ENCODE data around the gene EVPL. TPM values are rescaled to one million over a fixed set of nuclear protein-coding genes. Genes with fewer than 3 reads are reported as not detected.
A peak's percentile ranks its signal among the peaks of the same experiment; 100 is the strongest.

Gene EVPL
- total RNA-seq, 1 experiment from 2014 or later: 7.7 TPM

DNA sequence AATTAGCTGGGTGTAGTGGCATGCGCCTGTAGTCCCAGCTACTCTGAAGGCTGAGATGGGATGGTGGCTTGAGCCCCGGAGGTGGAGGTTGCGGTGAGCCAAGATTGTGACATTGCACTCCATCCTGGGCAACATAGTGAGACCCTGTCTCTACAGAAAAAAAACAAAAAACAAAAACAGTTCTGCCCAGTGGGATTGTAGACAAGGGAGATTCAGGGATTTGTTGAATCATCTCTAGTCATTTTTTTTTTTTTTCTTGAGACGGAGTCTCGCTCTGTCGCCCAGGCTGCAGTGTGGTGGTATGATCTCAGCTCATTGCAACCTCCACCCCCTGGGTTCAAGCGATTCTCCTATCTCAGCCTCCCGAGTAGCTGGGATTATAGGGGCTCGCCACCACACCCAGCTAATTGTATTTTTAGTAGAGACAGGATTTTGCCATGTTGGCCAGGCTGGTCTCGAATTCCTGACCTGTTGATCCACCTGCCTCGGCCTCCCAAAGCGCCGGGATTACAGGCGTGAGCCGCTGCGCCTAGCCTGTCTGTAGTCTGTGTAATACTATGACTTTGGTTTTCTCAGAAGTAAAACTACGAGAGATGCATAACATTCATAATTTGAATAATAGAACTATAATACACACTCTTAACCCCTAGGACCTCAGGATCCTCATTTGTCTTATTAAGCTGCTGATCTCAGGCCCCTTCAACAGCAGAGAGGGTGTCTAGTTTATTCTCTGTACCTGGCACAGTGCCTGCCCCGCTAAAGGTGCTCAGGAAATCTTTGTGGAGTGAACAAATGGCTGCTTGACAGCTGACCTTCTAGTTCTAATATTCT lies 46.7 kb downstream of the EVPL start:
- H3K27ac Mint-ChIP-seq (ENCODE audit: low read depth, unreplicated experiment): peak overlapping the region; percentile 100
- peaks cover 19% of the 10 kb centered on the region for H3K4me1 Mint-ChIP-seq (ENCODE audit: insufficient read depth, unreplicated experiment)
- ChIA-PET CTCF (interaction anchor here (0.6 to 1.4 kb wide), 5 partner anchors 25 to 313 kb away, joined by 3 to 6 read pairs (median 3); partner anchors contain the start of genes RECQL5 and SAP30BP), POLR2A (interaction anchor here (0.6 to 2.0 kb wide), 14 partner anchors 10 to 521 kb away, joined by 3 to 6 read pairs (median 3); partner anchors contain the start of genes MRPL38, TRIM65 and WBP2)
- H3K27me3 Mint-ChIP-seq (ENCODE audit: insufficient read depth, unreplicated experiment): no peaks in the 10 kb centered on the region
- no TSS peak for BruUV-seq (replicated peaks)
- DNase-seq (ENCODE audit: unreplicated experiment): no peak
- TF ChIP-seq, protein P1, sequence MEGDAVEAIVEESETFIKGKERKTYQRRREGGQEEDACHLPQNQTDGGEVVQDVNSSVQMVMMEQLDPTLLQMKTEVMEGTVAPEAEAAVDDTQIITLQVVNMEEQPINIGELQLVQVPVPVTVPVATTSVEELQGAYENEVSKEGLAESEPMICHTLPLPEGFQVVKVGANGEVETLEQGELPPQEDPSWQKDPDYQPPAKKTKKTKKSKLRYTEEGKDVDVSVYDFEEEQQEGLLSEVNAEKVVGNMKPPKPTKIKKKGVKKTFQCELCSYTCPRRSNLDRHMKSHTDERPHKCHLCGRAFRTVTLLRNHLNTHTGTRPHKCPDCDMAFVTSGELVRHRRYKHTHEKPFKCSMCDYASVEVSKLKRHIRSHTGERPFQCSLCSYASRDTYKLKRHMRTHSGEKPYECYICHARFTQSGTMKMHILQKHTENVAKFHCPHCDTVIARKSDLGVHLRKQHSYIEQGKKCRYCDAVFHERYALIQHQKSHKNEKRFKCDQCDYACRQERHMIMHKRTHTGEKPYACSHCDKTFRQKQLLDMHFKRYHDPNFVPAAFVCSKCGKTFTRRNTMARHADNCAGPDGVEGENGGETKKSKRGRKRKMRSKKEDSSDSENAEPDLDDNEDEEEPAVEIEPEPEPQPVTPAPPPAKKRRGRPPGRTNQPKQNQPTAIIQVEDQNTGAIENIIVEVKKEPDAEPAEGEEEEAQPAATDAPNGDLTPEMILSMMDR (IDR thresholded peaks at IDR 0.05; ENCODE audit: unreplicated experiment): no peak
- H3K9me3 Mint-ChIP-seq (ENCODE audit: unreplicated experiment): no peaks in the 10 kb centered on the region
- H3K36me3 Mint-ChIP-seq (ENCODE audit: insufficient read depth, unreplicated experiment): peaks cover 15% of the 10 kb centered on the region
- intact Hi-C loops (cut with micrococcal nuclease): no loop called here
- peak overlapping the region; percentile 100 for H3K4me3 Mint-ChIP-seq (ENCODE audit: unreplicated experiment)

- H3K27me3 Mint-ChIP-seq (ENCODE audit: insufficient read depth, unreplicated experiment): no peaks in the 10 kb centered on the region
- H3K36me3 Mint-ChIP-seq (ENCODE audit: insufficient read depth, unreplicated experiment): peaks cover 15% of the 10 kb centered on the region
- intact Hi-C loops (cut with micrococcal nuclease): loop anchor here (5.0 kb wide), 2 partner anchors 37 to 573 kb away; partner anchors contain the start of gene FBF1
- peak overlapping the region; percentile 100 for H3K27ac Mint-ChIP-seq (ENCODE audit: low read depth, unreplicated experiment)
- no peaks in the 10 kb centered on the region for H3K9me3 Mint-ChIP-seq (ENCODE audit: unreplicated experiment)
- DNase-seq (ENCODE audit: unreplicated experiment): no peak
- peaks cover 19% of the 10 kb centered on the region for H3K4me1 Mint-ChIP-seq (ENCODE audit: insufficient read depth, unreplicated experiment)
- peak overlapping the region; percentile 100 for H3K4me3 Mint-ChIP-seq (ENCODE audit: unreplicated experiment)
- TSS peak; percentile 93 for BruUV-seq (replicated peaks)
- ChIA-PET CTCF (interaction anchor here (0.9 to 1.4 kb wide), 3 partner anchors 26 to 116 kb away, joined by 3 to 6 read pairs (median 3); no protein-coding TSS in a partner anchor), POLR2A (interaction anchor here (0.6 to 2.0 kb wide), 11 partner anchors 11 to 200 kb away, joined by 3 to 6 read pairs (median 4); partner anchors contain the start of genes MRPL38 and WBP2)
- TF ChIP-seq, protein P1 (IDR thresholded peaks at IDR 0.05; ENCODE audit: unreplicated experiment): no peak
Observed at GRCh38 chr17:75979705-75980187, 47.4 kb downstream of the EVPL start.

GRCh38 chr17:75978938-75979704 lies 48.0 kb downstream of the EVPL start, which contains the start of the genes ACOX1 and TEN1:
ACOX1 (minus strand) TSS chr17:75979166; CDS start chr17:75979073, 93 bp downstream.
TEN1 (plus strand) TSS chr17:75979240; CDS start chr17:75986193, 6,953 bp downstream.
- H3K27ac Mint-ChIP-seq (ENCODE audit: low read depth, unreplicated experiment): peak within 1 kb of the TSS; percentile 100
- CTCF ChIA-PET: interaction anchor here (0.6 to 1.3 kb wide), 6 partner anchors 13 to 305 kb away, joined by 3 to 6 read pairs (median 4); no protein-coding TSS in a partner anchor
- no peaks in the 10 kb centered on the region for H3K27me3 Mint-ChIP-seq (ENCODE audit: insufficient read depth, unreplicated experiment)
- POLR2A ChIA-PET: interaction anchor here (0.6 to 1.9 kb wide), 14 partner anchors 10 to 701 kb away, joined by 3 to 9 read pairs (median 3); partner anchors contain the start of genes FBF1, MRPL38, TRIM47 and WBP2
- peaks cover 19% of the 10 kb centered on the region for H3K4me1 Mint-ChIP-seq (ENCODE audit: insufficient read depth, unreplicated experiment)
- no peaks in the 10 kb centered on the region for H3K9me3 Mint-ChIP-seq (ENCODE audit: unreplicated experiment)
- intact Hi-C loops (cut with micrococcal nuclease): loop anchor here (5.0 kb wide), 2 partner anchors 37 to 573 kb away; partner anchors contain the start of gene FBF1
- peak; percentile 98 for DNase-seq (ENCODE audit: unreplicated experiment)
- peak within 1 kb of the TSS; percentile 100 for H3K4me3 Mint-ChIP-seq (ENCODE audit: unreplicated experiment)
- TF ChIP-seq, protein P1 (IDR thresholded peaks at IDR 0.05; ENCODE audit: unreplicated experiment): no peak
- H3K36me3 Mint-ChIP-seq (ENCODE audit: insufficient read depth, unreplicated experiment): peaks cover 17% of the 10 kb centered on the region
- no TSS peak for BruUV-seq (replicated peaks)
